ENCODE data around the gene OR52J3. TPM values are rescaled to one million over a fixed set of nuclear protein-coding genes. Genes with fewer than 3 reads are reported as not detected.

OR52J3 gene
- total and polyA plus RNA-seq, 7 experiments from 2014 or later = not detected

DNA sequence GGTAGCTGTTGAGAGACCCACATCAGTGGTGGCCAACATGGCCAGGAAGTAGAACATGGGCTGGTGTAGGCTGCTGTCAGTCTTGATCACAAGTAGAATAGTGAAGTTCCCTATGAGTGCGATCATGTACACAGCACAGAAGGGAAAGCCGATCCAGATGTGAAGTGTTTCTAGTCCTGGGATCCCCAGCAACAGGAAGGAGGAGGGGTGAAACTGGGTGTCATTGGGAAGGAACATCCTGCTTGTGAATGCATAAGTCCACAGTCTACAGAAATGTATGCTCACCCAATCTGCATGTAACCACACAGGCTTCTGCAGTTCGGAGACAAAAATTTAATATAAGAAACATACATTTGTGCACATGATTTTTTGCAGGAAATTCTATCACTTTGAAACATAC, 13.1 kb downstream of the OR52J3 start, which contains the start of gene OR52E2:
OR52E2 (minus strand) TSS at position 237 of the 400 bp plus-strand sequence; CDS start at position 237, 0 bp downstream.
- no peaks in the 10 kb centered on the region for H3K9me3 ChIP-seq (ENCODE audit: control insufficient read depth in 2 of 3, low read length in 3 of 3)
- ChIA-PET POLR2A (no interaction called here), CTCF (no interaction called here)
- Mint-ChIP-seq H3K27ac (no peak within 1 kb of the TSS), H3K27me3 (peaks cover 0 to 24% (median 13%) of the 10 kb centered on the region in 5 donors), H3K9me3 (peaks cover 0 to 8% (median 3%) of the 10 kb centered on the region in 11 donors), H3K36me3 (no peaks in the 10 kb centered on the region), H3K4me1 (no peaks in the 10 kb centered on the region), H3K4me3 (no peak within 1 kb of the TSS)
- no peak within 1 kb of the TSS for H3K27ac ChIP-seq (ENCODE audit: low read depth, low read length)
- no peak for ATAC-seq
- no peaks in the 10 kb centered on the region for H3K4me1 ChIP-seq (ENCODE audit: control insufficient read depth in 2 of 2, insufficient read depth in 2 of 2, low read length in 2 of 2)
- intact Hi-C loops (cut with micrococcal nuclease) = no loop called here
- H3K36me3 ChIP-seq (ENCODE audit: control insufficient read depth in 2 of 3, insufficient read depth in 3 of 3, low read length in 3 of 3) = no peaks in the 10 kb centered on the region
- H3K4me3 ChIP-seq (ENCODE audit: low read length) = no peak within 1 kb of the TSS
- H3K27me3 ChIP-seq (ENCODE audit: control insufficient read depth in 2 of 2, insufficient read depth in 2 of 2, low read length in 2 of 2) = no peaks in the 10 kb centered on the region
- DNase-seq = no peak

DNA sequence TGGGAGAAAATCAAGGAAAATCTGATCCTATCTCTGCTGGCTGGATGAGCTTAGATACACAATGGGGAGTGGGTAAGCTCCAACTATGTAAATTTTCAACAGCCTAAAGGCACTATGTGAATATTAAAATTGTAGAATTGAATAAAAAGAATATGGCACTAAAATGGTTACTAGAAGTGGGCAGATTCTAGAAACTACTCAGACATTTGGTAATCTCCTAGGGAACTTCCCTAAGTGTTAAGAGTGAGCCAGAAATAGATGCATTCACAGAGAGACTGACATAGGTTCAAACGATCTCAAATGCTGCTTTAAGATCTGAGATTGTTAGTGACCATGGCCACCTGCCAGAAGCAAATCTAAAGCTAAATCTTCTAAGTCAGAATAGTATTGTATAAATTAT, 18.7 kb downstream of the OR52J3 start:
- no peak for DNase-seq
- Mint-ChIP-seq H3K9me3 (peaks cover 0 to 3% (median 0%) of the 10 kb centered on the region in 11 donors), H3K27ac (no peak overlapping the region), H3K4me1 (no peaks in the 10 kb centered on the region), H3K27me3 (peaks cover 0 to 21% (median 7%) of the 10 kb centered on the region in 5 donors), H3K4me3 (no peak overlapping the region), H3K36me3 (no peaks in the 10 kb centered on the region)
- no peak for ATAC-seq
- Histone ChIP-seq H3K4me3 (ENCODE audit: low read length) (no peak overlapping the region), H3K27ac (ENCODE audit: low read depth, low read length) (no peak overlapping the region), H3K36me3 (ENCODE audit: control insufficient read depth in 2 of 3, insufficient read depth in 3 of 3, low read length in 3 of 3) (no peaks in the 10 kb centered on the region), H3K4me1 (ENCODE audit: control insufficient read depth in 2 of 2, insufficient read depth in 2 of 2, low read length in 2 of 2) (no peaks in the 10 kb centered on the region), H3K27me3 (ENCODE audit: control insufficient read depth in 2 of 2, insufficient read depth in 2 of 2, low read length in 2 of 2) (no peaks in the 10 kb centered on the region), H3K9me3 (ENCODE audit: control insufficient read depth in 2 of 3, low read length in 3 of 3) (no peaks in the 10 kb centered on the region)
- ChIA-PET POLR2A (no interaction called here), CTCF (no interaction called here)
- intact Hi-C loops (cut with micrococcal nuclease) = no loop called here

DNA sequence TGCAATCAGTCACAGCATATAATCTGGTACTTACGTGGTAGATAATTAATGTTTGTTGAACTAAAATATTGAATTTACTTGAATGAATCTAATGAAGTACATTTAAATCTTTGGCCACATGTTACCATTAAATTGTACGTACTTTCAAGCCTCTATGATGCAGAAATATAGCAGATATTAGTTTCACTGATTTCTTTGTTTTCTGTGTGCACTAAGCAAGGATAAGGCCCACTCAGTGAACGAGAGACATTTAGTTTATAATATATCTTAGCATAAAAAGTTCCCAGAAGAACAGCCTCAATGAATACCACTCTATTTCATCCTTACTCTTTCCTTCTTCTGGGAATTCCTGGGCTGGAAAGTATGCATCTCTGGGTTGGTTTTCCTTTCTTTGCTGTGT, 22.9 kb downstream of the OR52J3 start, which contains the start of gene OR52E1:
OR52E1 (plus strand) TSS at position 301 of the 400 bp plus-strand sequence.
- Histone ChIP-seq H3K27ac (ENCODE audit: low read depth, low read length) (no peak within 1 kb of the TSS), H3K4me1 (ENCODE audit: control insufficient read depth in 2 of 2, insufficient read depth in 2 of 2, low read length in 2 of 2) (no peaks in the 10 kb centered on the region), H3K4me3 (ENCODE audit: low read length) (no peak within 1 kb of the TSS), H3K36me3 (ENCODE audit: control insufficient read depth in 2 of 3, insufficient read depth in 3 of 3, low read length in 3 of 3) (no peaks in the 10 kb centered on the region), H3K9me3 (ENCODE audit: control insufficient read depth in 2 of 3, low read length in 3 of 3) (no peaks in the 10 kb centered on the region), H3K27me3 (ENCODE audit: control insufficient read depth in 2 of 2, insufficient read depth in 2 of 2, low read length in 2 of 2) (no peaks in the 10 kb centered on the region)
- H3K36me3 Mint-ChIP-seq = no peaks in the 10 kb centered on the region
- H3K27ac Mint-ChIP-seq = no peak within 1 kb of the TSS
- ChIA-PET POLR2A (no interaction called here), CTCF (no interaction called here)
- no peak within 1 kb of the TSS for H3K4me3 Mint-ChIP-seq
- no peaks in the 10 kb centered on the region for H3K4me1 Mint-ChIP-seq
- H3K27me3 Mint-ChIP-seq = peaks cover 0 to 14% (median 4%) of the 10 kb centered on the region in 5 donors
- intact Hi-C loops (cut with micrococcal nuclease) = no loop called here
- ATAC-seq (no peak), DNase-seq (no peak)
- H3K9me3 Mint-ChIP-seq = peaks cover 0 to 4% (median 0%) of the 10 kb centered on the region in 11 donors

DNA sequence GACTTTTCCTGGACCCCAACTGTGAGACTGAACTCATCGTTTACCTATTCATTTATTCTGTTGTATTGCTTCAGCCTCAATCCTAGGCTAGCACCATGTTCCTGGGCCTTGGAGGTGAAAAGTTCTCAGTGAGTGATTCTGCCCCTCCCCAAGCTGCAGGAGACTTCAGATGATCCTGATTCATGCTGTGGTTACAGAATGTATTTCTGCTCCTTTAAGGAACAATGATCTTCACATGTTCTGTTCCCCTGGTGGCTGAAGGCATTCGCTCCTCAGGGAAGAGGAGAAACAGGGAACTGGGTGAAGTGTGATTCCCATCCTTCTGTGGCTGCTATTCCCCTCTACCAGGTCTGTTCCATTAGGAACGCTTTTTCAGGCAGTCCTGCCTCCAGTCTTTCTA, 25.5 kb downstream of the OR52J3 start:
- DNase-seq (no peak), ATAC-seq (no peak)
- Mint-ChIP-seq H3K27ac (no peak overlapping the region), H3K4me3 (no peak overlapping the region), H3K36me3 (no peaks in the 10 kb centered on the region), H3K4me1 (no peaks in the 10 kb centered on the region), H3K9me3 (peaks cover 0 to 5% (median 0%) of the 10 kb centered on the region in 11 donors), H3K27me3 (peaks cover 0 to 10% (median 7%) of the 10 kb centered on the region in 5 donors)
- POLR2A ChIA-PET = no interaction called here
- H3K9me3 ChIP-seq (ENCODE audit: control insufficient read depth in 2 of 3, low read length in 3 of 3) = no peaks in the 10 kb centered on the region
- H3K27me3 ChIP-seq (ENCODE audit: control insufficient read depth in 2 of 2, insufficient read depth in 2 of 2, low read length in 2 of 2) = no peaks in the 10 kb centered on the region
- no peak overlapping the region for H3K4me3 ChIP-seq (ENCODE audit: low read length)
- CTCF ChIA-PET = no interaction called here
- no peaks in the 10 kb centered on the region for H3K4me1 ChIP-seq (ENCODE audit: control insufficient read depth in 2 of 2, insufficient read depth in 2 of 2, low read length in 2 of 2)
- intact Hi-C loops (cut with micrococcal nuclease) = no loop called here
- H3K27ac ChIP-seq (ENCODE audit: low read depth, low read length) = no peak overlapping the region
- no peaks in the 10 kb centered on the region for H3K36me3 ChIP-seq (ENCODE audit: control insufficient read depth in 2 of 3, insufficient read depth in 3 of 3, low read length in 3 of 3)

DNA sequence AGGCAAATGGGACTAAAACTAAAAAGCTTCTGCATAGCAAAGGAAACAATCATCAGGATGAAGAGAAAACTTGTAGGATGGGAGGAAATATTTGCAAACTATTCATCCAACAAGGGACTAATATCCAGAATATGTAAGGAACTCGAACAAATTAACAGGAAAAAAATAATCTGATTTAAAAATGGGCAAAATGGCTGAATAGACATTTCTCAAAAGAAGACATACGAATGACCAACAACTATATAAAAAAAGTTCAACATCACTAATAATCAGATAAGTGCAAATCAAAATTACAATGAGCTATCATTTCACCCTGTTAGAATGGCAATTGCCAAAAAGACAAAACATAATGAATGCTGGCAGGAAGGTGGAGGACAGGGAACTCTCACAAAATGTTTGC, 35.1 kb downstream of the OR52J3 start:
- no peaks in the 10 kb centered on the region for H3K36me3 ChIP-seq (ENCODE audit: control insufficient read depth in 2 of 3, insufficient read depth in 3 of 3, low read length in 3 of 3)
- no peak overlapping the region for H3K27ac ChIP-seq (ENCODE audit: low read depth, low read length)
- H3K36me3 Mint-ChIP-seq = no peaks in the 10 kb centered on the region
- no peaks in the 10 kb centered on the region for H3K9me3 ChIP-seq (ENCODE audit: control insufficient read depth in 2 of 3, low read length in 3 of 3)
- H3K4me3 Mint-ChIP-seq = no peak overlapping the region
- no peaks in the 10 kb centered on the region for H3K4me1 Mint-ChIP-seq
- ChIA-PET POLR2A (no interaction called here), CTCF (no interaction called here)
- intact Hi-C loops (cut with micrococcal nuclease) = no loop called here
- H3K4me1 ChIP-seq (ENCODE audit: control insufficient read depth in 2 of 2, insufficient read depth in 2 of 2, low read length in 2 of 2) = no peaks in the 10 kb centered on the region
- H3K9me3 Mint-ChIP-seq = peaks cover 0 to 2% (median 0%) of the 10 kb centered on the region in 11 donors
- ATAC-seq (no peak), DNase-seq (no peak)
- no peak overlapping the region for H3K4me3 ChIP-seq (ENCODE audit: low read length)
- H3K27me3 ChIP-seq (ENCODE audit: control insufficient read depth in 2 of 2, insufficient read depth in 2 of 2, low read length in 2 of 2) = no peaks in the 10 kb centered on the region
- H3K27ac Mint-ChIP-seq = no peak overlapping the region
- H3K27me3 Mint-ChIP-seq = peaks cover 0 to 9% (median 4%) of the 10 kb centered on the region in 5 donors

DNA sequence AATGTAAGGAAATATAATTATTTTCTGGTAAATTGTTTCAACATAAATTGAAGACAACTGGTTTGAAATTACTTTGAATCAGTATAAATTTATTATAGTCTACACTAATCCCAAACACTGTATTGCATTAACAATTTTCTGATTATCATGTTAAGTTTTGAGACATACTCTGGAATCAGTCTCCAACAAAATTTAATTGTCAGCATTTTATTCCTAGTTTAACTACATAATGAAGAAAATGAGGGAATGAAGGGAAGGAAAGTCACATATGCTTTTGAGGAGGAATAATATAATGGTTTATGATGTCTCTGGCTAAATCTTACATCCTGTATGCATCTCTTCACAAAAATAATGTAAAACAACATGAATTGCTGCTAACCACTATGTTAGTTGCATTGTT, 37.3 kb downstream of the OR52J3 start:
- no peak overlapping the region for H3K27ac ChIP-seq (ENCODE audit: low read depth, low read length)
- Mint-ChIP-seq H3K9me3 (peaks cover 0 to 3% (median 0%) of the 10 kb centered on the region in 11 donors), H3K36me3 (no peaks in the 10 kb centered on the region), H3K27me3 (peaks cover 0 to 5% (median 0%) of the 10 kb centered on the region in 5 donors), H3K4me1 (no peaks in the 10 kb centered on the region), H3K27ac (no peak overlapping the region), H3K4me3 (no peak overlapping the region)
- no peak overlapping the region for H3K4me3 ChIP-seq (ENCODE audit: low read length)
- DNase-seq = no peak
- intact Hi-C loops (cut with micrococcal nuclease) = no loop called here
- H3K4me1 ChIP-seq (ENCODE audit: control insufficient read depth in 2 of 2, insufficient read depth in 2 of 2, low read length in 2 of 2) = no peaks in the 10 kb centered on the region
- ChIA-PET CTCF (no interaction called here), POLR2A (no interaction called here)
- H3K27me3 ChIP-seq (ENCODE audit: control insufficient read depth in 2 of 2, insufficient read depth in 2 of 2, low read length in 2 of 2) = no peaks in the 10 kb centered on the region
- H3K36me3 ChIP-seq (ENCODE audit: control insufficient read depth in 2 of 3, insufficient read depth in 3 of 3, low read length in 3 of 3) = no peaks in the 10 kb centered on the region
- no peak for ATAC-seq
- no peaks in the 10 kb centered on the region for H3K9me3 ChIP-seq (ENCODE audit: control insufficient read depth in 2 of 3, low read length in 3 of 3)

DNA sequence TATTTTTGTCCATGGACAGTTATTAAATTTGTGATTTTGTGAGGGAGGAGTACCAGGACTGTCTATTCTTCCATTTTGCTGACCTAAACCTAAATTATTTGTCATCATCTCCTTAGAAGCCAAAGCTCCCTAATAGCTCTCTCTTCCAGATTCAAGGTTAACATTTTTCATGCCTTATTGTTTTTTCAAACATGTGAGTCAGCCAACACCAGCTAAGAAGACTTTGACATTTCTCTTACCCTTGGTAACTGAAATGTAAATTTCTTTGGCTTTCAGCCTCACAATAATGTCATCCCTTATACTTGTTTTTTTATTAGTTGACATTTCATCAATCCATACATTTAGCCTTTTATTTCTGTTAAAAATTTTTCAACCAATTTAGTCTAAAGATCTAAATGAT, 42.2 kb downstream of the OR52J3 start:
- Mint-ChIP-seq H3K27ac (no peak overlapping the region), H3K9me3 (peaks cover 0 to 7% (median 0%) of the 10 kb centered on the region in 11 donors)

More for the DNA sequence above, 42.2 kb downstream of the OR52J3 start:
- no peak overlapping the region for H3K27ac ChIP-seq (ENCODE audit: low read depth, low read length)
- DNase-seq (no peak), ATAC-seq (no peak)
- no peak overlapping the region for H3K4me3 ChIP-seq (ENCODE audit: low read length)
- no peaks in the 10 kb centered on the region for H3K4me1 ChIP-seq (ENCODE audit: control insufficient read depth in 2 of 2, insufficient read depth in 2 of 2, low read length in 2 of 2)
- intact Hi-C loops (cut with micrococcal nuclease) = no loop called here
- POLR2A ChIA-PET = no interaction called here
- Mint-ChIP-seq H3K36me3 (no peaks in the 10 kb centered on the region), H3K27me3 (peaks cover 0 to 6% (median 5%) of the 10 kb centered on the region in 5 donors), H3K4me1 (no peaks in the 10 kb centered on the region), H3K4me3 (no peak overlapping the region)
- CTCF ChIA-PET = no interaction called here
- no peaks in the 10 kb centered on the region for H3K36me3 ChIP-seq (ENCODE audit: control insufficient read depth in 2 of 3, insufficient read depth in 3 of 3, low read length in 3 of 3)
- H3K27me3 ChIP-seq (ENCODE audit: control insufficient read depth in 2 of 2, insufficient read depth in 2 of 2, low read length in 2 of 2) = no peaks in the 10 kb centered on the region
- no peaks in the 10 kb centered on the region for H3K9me3 ChIP-seq (ENCODE audit: control insufficient read depth in 2 of 3, low read length in 3 of 3)
